ENCODE data around the gene CPN2.

The CPN2 gene

GRCh38 chr3:194321693-194322640, 29.2 kb downstream of the CPN2 start:
- TF ChIP-seq, protein P1, sequence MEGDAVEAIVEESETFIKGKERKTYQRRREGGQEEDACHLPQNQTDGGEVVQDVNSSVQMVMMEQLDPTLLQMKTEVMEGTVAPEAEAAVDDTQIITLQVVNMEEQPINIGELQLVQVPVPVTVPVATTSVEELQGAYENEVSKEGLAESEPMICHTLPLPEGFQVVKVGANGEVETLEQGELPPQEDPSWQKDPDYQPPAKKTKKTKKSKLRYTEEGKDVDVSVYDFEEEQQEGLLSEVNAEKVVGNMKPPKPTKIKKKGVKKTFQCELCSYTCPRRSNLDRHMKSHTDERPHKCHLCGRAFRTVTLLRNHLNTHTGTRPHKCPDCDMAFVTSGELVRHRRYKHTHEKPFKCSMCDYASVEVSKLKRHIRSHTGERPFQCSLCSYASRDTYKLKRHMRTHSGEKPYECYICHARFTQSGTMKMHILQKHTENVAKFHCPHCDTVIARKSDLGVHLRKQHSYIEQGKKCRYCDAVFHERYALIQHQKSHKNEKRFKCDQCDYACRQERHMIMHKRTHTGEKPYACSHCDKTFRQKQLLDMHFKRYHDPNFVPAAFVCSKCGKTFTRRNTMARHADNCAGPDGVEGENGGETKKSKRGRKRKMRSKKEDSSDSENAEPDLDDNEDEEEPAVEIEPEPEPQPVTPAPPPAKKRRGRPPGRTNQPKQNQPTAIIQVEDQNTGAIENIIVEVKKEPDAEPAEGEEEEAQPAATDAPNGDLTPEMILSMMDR (conservative IDR thresholded peaks at IDR 0.05; ENCODE audit: low read length) = no peak
- DNase-seq (ENCODE audit: low read depth) = no peak
- H3K4me3 ChIP-seq (ENCODE audit: low read length) = no peak overlapping the region

DNA sequence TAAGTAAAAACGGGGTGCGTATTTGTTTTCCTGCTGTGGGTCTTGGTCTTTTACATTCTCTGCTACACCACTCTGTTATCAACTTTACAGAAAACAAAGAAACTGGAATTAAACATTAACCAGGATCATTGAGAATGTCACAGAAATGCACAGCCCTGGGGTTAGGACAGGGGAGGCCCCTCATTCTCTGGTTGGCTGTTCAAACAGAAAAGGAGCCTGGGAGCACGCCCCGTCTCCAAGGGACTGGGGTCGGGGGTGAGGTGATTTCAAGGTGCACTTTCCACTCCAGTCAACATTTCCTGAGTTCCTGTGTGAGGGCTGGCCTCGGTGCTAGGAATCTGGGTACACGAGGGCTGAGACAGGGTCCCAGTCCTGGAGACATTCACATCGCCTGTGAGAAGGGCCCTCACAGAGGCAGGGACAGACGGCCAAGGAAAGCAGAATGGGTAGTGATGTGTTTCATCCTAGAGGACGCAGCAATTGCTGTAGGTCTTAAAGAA, 30.3 kb downstream of the CPN2 start:
- no peak for DNase-seq (ENCODE audit: low read depth)
- TF ChIP-seq, protein P1 (conservative IDR thresholded peaks at IDR 0.05; ENCODE audit: low read length) = no peak
- H3K4me3 ChIP-seq (ENCODE audit: low read length) = no peak overlapping the region

DNA sequence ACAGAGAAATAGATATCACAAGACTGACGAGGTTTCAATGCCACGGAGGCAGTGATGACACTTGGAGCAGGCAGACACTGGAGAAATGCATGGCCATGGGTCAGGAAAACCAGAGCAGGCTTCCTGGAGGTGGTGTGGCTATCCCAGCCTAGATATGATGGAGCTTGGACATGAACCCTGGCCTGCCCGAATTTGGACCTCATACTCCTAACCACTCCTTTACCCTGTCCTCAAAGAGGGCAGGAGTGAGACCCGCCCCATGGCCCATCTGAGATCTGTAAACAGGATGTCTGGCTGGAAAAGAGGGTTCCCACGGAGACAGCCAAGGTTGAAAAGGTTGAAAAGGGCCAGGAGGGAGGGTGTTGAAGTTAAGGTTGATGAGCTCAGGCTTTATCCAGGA, 31.0 kb downstream of the CPN2 start:
- DNase-seq (ENCODE audit: low read depth) = no peak
- TF ChIP-seq, protein P1 (conservative IDR thresholded peaks at IDR 0.05; ENCODE audit: low read length) = no peak
- no peak overlapping the region for H3K4me3 ChIP-seq (ENCODE audit: low read length)

DNA sequence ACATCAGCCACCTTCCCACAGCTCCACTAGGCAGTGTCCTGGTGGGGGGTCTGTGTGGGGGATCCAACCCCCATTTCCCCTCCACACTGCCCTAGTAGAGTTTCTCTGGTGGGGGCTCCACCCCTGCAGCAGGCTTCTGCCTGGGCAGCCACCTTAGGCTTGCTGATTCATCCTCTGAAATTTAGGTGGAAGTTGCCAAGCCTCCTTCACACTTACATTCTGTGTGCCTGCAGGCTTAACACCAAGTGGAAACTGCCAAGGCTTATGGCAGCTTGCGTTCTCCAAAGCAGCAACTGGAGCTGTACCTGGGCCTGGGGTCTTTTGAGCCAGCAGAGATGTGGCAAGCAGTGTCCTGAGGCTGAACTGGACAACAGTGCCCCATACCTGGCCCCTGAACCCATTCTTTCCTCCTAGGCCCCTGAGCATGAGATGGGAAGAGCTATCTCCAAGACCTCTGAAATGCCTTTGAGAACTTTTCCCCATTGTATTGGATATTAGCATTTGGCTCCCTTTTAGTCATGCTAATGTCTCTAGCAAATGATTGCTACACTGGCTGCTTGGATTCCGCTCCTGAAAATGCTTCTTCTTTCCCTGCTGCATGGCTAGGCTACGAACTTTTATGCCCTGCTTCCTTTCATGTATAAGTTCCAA, 32.5 kb downstream of the CPN2 start:
- H3K4me3 ChIP-seq (ENCODE audit: low read length) = no peak overlapping the region
- DNase-seq (ENCODE audit: low read depth) = no peak
- TF ChIP-seq, protein P1 (conservative IDR thresholded peaks at IDR 0.05; ENCODE audit: low read length) = no peak

DNA sequence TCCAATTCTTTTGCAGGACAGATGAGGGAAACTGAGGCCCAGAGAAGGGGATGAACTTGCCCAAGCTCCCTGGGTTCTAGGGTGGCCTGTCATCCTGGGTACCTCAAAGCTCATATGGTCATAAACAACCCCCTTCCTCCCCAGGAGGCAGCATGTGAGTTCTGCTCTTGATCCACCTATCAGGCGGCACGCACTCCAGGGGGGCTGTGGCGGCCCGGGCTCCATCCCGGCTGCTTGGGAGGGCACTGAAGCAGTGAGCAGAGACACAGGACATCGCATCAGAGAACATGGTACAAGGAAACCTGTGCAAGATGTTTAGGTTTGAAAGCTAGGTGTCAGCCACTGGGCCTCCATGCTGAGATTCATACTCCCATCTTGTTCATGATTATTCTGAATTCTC, 34.2 kb downstream of the CPN2 start:
- H3K4me3 ChIP-seq (ENCODE audit: low read length) = no peak overlapping the region
- TF ChIP-seq, protein P1 (conservative IDR thresholded peaks at IDR 0.05; ENCODE audit: low read length) = no peak
- DNase-seq (ENCODE audit: low read depth) = no peak

DNA sequence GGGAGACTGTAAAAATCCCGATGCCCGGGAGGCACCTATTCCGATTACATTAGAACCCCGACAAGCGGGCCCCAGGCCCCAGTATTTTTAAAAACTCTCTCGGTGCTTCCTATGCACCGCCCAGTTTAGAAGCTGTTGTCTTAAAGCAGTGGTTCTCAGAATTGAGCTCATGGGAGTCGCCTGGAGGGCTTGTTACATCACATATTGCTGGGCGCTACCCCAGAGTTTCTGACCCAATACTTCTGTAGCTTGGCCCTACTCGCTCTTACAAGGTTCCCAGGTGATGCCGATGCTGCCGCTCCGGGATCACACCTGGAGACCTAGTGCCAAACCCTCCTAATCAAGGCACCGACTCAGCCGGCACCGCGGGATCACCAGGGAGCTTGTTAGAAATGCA, 35.2 kb downstream of the CPN2 start:
- peak; percentile 37 for DNase-seq (ENCODE audit: low read depth)
- H3K4me3 ChIP-seq (ENCODE audit: low read length) = peak overlapping the region; percentile 12; the same call in 1 of the 2 replicates
- TF ChIP-seq, protein P1 (conservative IDR thresholded peaks at IDR 0.05; ENCODE audit: low read length) = no peak
